HG03342 (cell line): ENCODE results near the gene CHAC1.

Experiments
- ATAC-seq: cut with Tn5 transposase; IDR thresholded peaks from one replicate; pipeline ENCODE4 v1.9.1; 2021; ENCODE audit warnings: mild to moderate bottlenecking, moderate library complexity; ENCODE audit not compliant: unreplicated experiment

The CHAC1 gene

GRCh38 chr15:40952901-40953712, at the start of gene CHAC1:
Gene CHAC1, plus strand, starts transcription at chr15:40953471. Its CDS starts 113 bp downstream, at chr15:40953584.
- ATAC-seq: peak; percentile 90

- no peak for ATAC-seq
Measured at GRCh38 chr15:40904552-40905201, 48.6 kb upstream of the CHAC1 start.

GRCh38 chr15:40906091-40906990, 46.9 kb upstream of the CHAC1 start:
- ATAC-seq: peak; percentile 74

- no peak for ATAC-seq
Measured at GRCh38 chr15:40906991-40907802, 46.1 kb upstream of the CHAC1 start.

- ATAC-seq: no peak
Measured at GRCh38 chr15:40908095-40908494, 45.2 kb upstream of the CHAC1 start.

GRCh38 chr15:40909662-40910630, 43.3 kb upstream of the CHAC1 start:
- ATAC-seq: no peak

GRCh38 chr15:40911141-40911540, 42.1 kb upstream of the CHAC1 start:
- ATAC-seq: no peak

GRCh38 chr15:40911693-40912092, 41.6 kb upstream of the CHAC1 start:
- no peak for ATAC-seq

- ATAC-seq: no peak
Measured at GRCh38 chr15:40912478-40912877, 40.8 kb upstream of the CHAC1 start.

- no peak for ATAC-seq
Measured at GRCh38 chr15:40914013-40914412, 39.3 kb upstream of the CHAC1 start.

GRCh38 chr15:40914486-40914885, 38.8 kb upstream of the CHAC1 start:
- no peak for ATAC-seq

GRCh38 chr15:40915116-40915661, 38.1 kb upstream of the CHAC1 start:
- ATAC-seq: no peak

- no peak for ATAC-seq
Measured at GRCh38 chr15:40915679-40916078, 37.6 kb upstream of the CHAC1 start.

- no peak for ATAC-seq
Measured at GRCh38 chr15:40917585-40917984, 35.7 kb upstream of the CHAC1 start.

- no peak for ATAC-seq
Measured at GRCh38 chr15:40918146-40918798, 35.0 kb upstream of the CHAC1 start.

GRCh38 chr15:40918799-40919392, 34.4 kb upstream of the CHAC1 start:
- ATAC-seq: no peak

- ATAC-seq: no peak
Measured at GRCh38 chr15:40921949-40922607, 31.2 kb upstream of the CHAC1 start.

GRCh38 chr15:40922608-40923005, 30.7 kb upstream of the CHAC1 start:
- ATAC-seq: no peak
